Measurements from ENCODE around the gene EFEMP2. TPM values are rescaled to one million over a fixed set of nuclear protein-coding genes. Genes with fewer than 3 reads are reported as not detected.

Gene EFEMP2
- total RNA-seq, 1 experiment from 2014 or later: 26.2 TPM

- Histone ChIP-seq H4K5ac (ENCODE audit: insufficient read length, low read depth, low read length) (no peak overlapping the region), H4K20me1 (ENCODE audit: control insufficient read depth, insufficient read depth, insufficient read length) (no peaks in the 10 kb centered on the region), H3K18ac (ENCODE audit: insufficient read length, low read depth, low read length) (no peak overlapping the region), H3K4me1 (ENCODE audit: insufficient read depth, low read length) (peaks cover 2% of the 10 kb centered on the region; the same call in 1 of the 2 replicates), H3K79me2 (ENCODE audit: insufficient read depth, low read length) (no peaks in the 10 kb centered on the region), H3K56ac (ENCODE audit: insufficient read length, low read depth, low read length) (no peak overlapping the region), H3K79me1 (ENCODE audit: insufficient read depth, low read depth, low read length, poor library complexity, severe bottlenecking) (no peaks in the 10 kb centered on the region), H3K4ac (ENCODE audit: low read depth, low read length) (no peak overlapping the region), H2BK12ac (ENCODE audit: insufficient read length, low read depth, low read length) (no peak overlapping the region), H4K8ac (replicated peaks; ENCODE audit: insufficient read length, low read depth, low read length) (no peak overlapping the region), H3K23me2 (ENCODE audit: insufficient read length, low read depth, low read length, poor library complexity, severe bottlenecking) (no peaks in the 10 kb centered on the region), H2AK5ac (ENCODE audit: insufficient read length, low read length) (no peak overlapping the region), H2BK120ac (ENCODE audit: low read depth, low read length, poor library complexity, severe bottlenecking) (no peak overlapping the region), H2BK15ac (ENCODE audit: low read depth, low read length) (no peak overlapping the region), H3T11ph (ENCODE audit: low read length) (no peak overlapping the region), H3K27ac (ENCODE audit: insufficient read length, low read depth, low read length) (no peak overlapping the region), H2AFZ (ENCODE audit: low read length) (no peak overlapping the region), H3K4me2 (ENCODE audit: insufficient read depth, insufficient read length, low read length) (no peak overlapping the region), H3K9me3 (ENCODE audit: control insufficient read depth, low read depth, low read length) (no peaks in the 10 kb centered on the region), H2BK5ac (ENCODE audit: insufficient read length, low read length) (no peak overlapping the region), H3K9ac (ENCODE audit: extremely low read depth, insufficient read length, low read length) (no peak overlapping the region), H2BK20ac (ENCODE audit: low read depth, low read length, poor library complexity, severe bottlenecking) (no peak overlapping the region), H3K23ac (ENCODE audit: insufficient read length, low read depth, low read length) (no peak overlapping the region), H3K27me3 (ENCODE audit: insufficient read depth, low read length) (no peaks in the 10 kb centered on the region), H3K14ac (ENCODE audit: insufficient read depth, low read length) (no peak overlapping the region), H4K91ac (ENCODE audit: insufficient read length, low read depth, low read length) (no peak overlapping the region)
- Mint-ChIP-seq H3K27ac (no peak overlapping the region; a peak in 1 of 7 replicates), H3K9me3 (no peaks in the 10 kb centered on the region), H3K36me3 (ENCODE audit: insufficient read depth in 1 of 3, low read depth in 3 of 3) (peaks cover 35 to 58% (median 55%) of the 10 kb centered on the region in 3 experiments), H3K4me1 (peaks cover 9 to 20% of the 10 kb centered on the region in 2 experiments), H3K27me3 (ENCODE audit: low read depth) (peaks cover 2% of the 10 kb centered on the region), H3K4me3 (no peak overlapping the region)
- no CpG with 5 or more reads among the region's 13 CpGs for WGBS (ENCODE audit: extremely low coverage, insufficient read length, low lambda C conversion rate)
- no peak for DNase-seq
- TF ChIP-seq, protein P1, sequence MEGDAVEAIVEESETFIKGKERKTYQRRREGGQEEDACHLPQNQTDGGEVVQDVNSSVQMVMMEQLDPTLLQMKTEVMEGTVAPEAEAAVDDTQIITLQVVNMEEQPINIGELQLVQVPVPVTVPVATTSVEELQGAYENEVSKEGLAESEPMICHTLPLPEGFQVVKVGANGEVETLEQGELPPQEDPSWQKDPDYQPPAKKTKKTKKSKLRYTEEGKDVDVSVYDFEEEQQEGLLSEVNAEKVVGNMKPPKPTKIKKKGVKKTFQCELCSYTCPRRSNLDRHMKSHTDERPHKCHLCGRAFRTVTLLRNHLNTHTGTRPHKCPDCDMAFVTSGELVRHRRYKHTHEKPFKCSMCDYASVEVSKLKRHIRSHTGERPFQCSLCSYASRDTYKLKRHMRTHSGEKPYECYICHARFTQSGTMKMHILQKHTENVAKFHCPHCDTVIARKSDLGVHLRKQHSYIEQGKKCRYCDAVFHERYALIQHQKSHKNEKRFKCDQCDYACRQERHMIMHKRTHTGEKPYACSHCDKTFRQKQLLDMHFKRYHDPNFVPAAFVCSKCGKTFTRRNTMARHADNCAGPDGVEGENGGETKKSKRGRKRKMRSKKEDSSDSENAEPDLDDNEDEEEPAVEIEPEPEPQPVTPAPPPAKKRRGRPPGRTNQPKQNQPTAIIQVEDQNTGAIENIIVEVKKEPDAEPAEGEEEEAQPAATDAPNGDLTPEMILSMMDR (conservative IDR thresholded peaks at IDR 0.05): no peak
These were observed 10.6 kb upstream of the EFEMP2 start for GRCh38 chr11:65883058-65883761.

Measured in H9 (cell line).